Measurements from ENCODE around the gene TTLL12. TPM values are rescaled to one million over a fixed set of nuclear protein-coding genes. Genes with fewer than 3 reads are reported as not detected.

Gene TTLL12
- polyA plus RNA-seq, 1 donor = 15.3 TPM

DNA sequence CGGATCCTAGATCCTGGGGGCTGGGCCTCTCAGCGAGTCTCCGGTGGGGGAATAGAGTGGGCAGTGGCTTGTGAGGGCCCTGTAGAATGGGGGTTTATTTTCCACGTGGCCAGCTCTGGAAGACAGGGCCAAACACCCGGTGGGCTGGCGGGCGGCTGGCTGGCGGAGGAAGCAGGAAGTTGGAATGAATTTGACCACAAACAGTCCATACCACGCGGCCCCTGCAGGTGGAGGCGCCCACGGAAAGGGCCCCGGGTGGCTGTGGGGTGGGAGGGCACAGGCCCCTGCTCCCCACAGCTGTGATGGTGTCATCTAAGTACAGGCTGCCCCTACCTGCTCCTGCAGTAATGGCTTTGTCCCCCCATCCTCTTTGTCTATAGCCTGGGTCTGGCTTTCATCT, 58.8 kb downstream of the TTLL12 start:
- no peak for DNase-seq (ENCODE audit: low read depth)

- no peak for DNase-seq (ENCODE audit: low read depth)
Observed at GRCh38 chr22:43127166-43127908, 59.6 kb downstream of the TTLL12 start.

DNA sequence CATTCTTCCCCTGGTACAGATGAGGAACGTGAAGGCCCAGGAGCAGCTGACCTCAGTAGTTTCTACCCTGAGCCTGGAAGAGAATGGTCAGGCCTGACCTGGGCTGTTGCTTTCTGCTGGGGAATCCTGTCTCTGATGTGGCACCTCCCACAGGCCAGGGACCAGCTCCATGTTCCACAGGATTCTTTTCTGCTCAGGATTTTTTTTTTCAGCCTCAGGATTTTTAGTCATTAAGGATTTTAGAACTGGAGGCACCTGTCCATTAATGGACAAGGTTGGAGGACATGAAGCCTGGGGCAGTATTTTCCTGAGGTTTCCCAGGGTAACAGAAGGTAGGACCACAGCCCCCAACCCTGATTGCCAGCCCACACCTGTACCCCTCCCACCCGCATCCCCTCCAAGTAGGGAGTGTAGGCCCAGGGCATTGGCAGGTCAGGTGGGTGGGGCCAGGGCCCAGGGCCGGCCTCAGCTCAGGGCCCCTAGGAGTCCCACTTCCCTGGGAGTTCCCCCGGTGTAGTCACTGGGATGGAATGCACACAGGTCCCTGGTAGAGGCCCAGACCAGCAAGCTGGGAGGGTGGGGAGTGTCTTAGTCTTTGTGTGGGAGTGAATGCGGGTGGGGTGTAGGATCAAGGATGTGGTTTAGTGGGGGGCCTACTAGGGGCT, 60.3 kb downstream of the TTLL12 start:
- DNase-seq (ENCODE audit: low read depth) = no peak

GRCh38 chr22:43118953-43119458, 67.9 kb downstream of the TTLL12 start:
- DNase-seq (ENCODE audit: low read depth) = no peak

- no peak for DNase-seq (ENCODE audit: low read depth)
Observed at GRCh38 chr22:43118024-43118849, 68.7 kb downstream of the TTLL12 start.

GRCh38 chr22:43116932-43117331, 70.0 kb downstream of the TTLL12 start:
- DNase-seq (ENCODE audit: low read depth) = no peak

Other genes starting within 250 kb of the TTLL12 start
- gene PACSIN2, start 172.0 kb downstream of the TTLL12 start, polyA plus RNA-seq (ENCODE audit: insufficient read length) = 28.3 TPM
- gene TTLL1, start 97.7 kb downstream of the TTLL12 start, polyA plus RNA-seq (ENCODE audit: insufficient read length) = 9.6 TPM
- gene BIK, start 76.4 kb downstream of the TTLL12 start, polyA plus RNA-seq (ENCODE audit: insufficient read length) = not detected
- 11.9 TPM for gene MCAT, start 43.7 kb downstream of the TTLL12 start, polyA plus RNA-seq (ENCODE audit: insufficient read length)
- 72.2 TPM for gene TSPO, start 35.6 kb downstream of the TTLL12 start, polyA plus RNA-seq (ENCODE audit: insufficient read length)
- 0.19 TPM for gene SCUBE1, start 156.2 kb upstream of the TTLL12 start, polyA plus RNA-seq (ENCODE audit: insufficient read length)
- 0.35 TPM for gene MPPED1, start 224.9 kb upstream of the TTLL12 start, polyA plus RNA-seq (ENCODE audit: insufficient read length)